GM21717 (cell line): ENCODE data around the gene MYLK4.
A peak's percentile ranks its signal among the peaks of the same experiment; 100 is the strongest.

Source experiments
- ATAC-seq: cut with Tn5 transposase; IDR thresholded peaks from one replicate; pipeline ENCODE4 v1.9.1; 2021; ENCODE audit warnings: mild to moderate bottlenecking, moderate library complexity; ENCODE audit not compliant: unreplicated experiment

MYLK4 gene

GRCh38 chr6:2635911-2636310 is 114.8 kb downstream of the MYLK4 start:
- no peak for ATAC-seq

GRCh38 chr6:2634139-2634964 is 116.4 kb downstream of the MYLK4 start:
- ATAC-seq: peak; percentile 66

- ATAC-seq: no peak
Measured at GRCh38 chr6:2633736-2634135, 117.0 kb downstream of the MYLK4 start.

- ATAC-seq: no peak
Measured at GRCh38 chr6:2632976-2633584, 117.6 kb downstream of the MYLK4 start.

- ATAC-seq: no peak
Measured at GRCh38 chr6:2632368-2632767, 118.4 kb downstream of the MYLK4 start.

GRCh38 chr6:2630891-2631571 is 119.7 kb downstream of the MYLK4 start:
- no peak for ATAC-seq

- no peak for ATAC-seq
Measured at GRCh38 chr6:2630359-2630758, 120.4 kb downstream of the MYLK4 start.

- ATAC-seq: no peak
Measured at GRCh38 chr6:2626401-2626800, 124.3 kb downstream of the MYLK4 start.

- ATAC-seq: no peak
Measured at GRCh38 chr6:2625581-2625980, 125.1 kb downstream of the MYLK4 start.

- no peak for ATAC-seq
Measured at GRCh38 chr6:2624177-2624576, 126.5 kb downstream of the MYLK4 start.

GRCh38 chr6:2623295-2623694 is 127.4 kb downstream of the MYLK4 start:
- no peak for ATAC-seq

- no peak for ATAC-seq
Measured at GRCh38 chr6:2622671-2623070, 128.1 kb downstream of the MYLK4 start.

GRCh38 chr6:2619651-2620050 is 131.1 kb downstream of the MYLK4 start:
- ATAC-seq: no peak

- ATAC-seq: no peak
Measured at GRCh38 chr6:2617729-2618128, 133.0 kb downstream of the MYLK4 start.

- no peak for ATAC-seq
Measured at GRCh38 chr6:2616811-2617210, 133.9 kb downstream of the MYLK4 start.

- ATAC-seq: no peak
Measured at GRCh38 chr6:2615251-2615650, 135.5 kb downstream of the MYLK4 start.

GRCh38 chr6:2614846-2615245 is 135.9 kb downstream of the MYLK4 start:
- no peak for ATAC-seq

GRCh38 chr6:2614155-2614554 is 136.6 kb downstream of the MYLK4 start:
- ATAC-seq: no peak
